Endothelial cell of umbilical vein (primary cell): ENCODE results near the gene CCNC.
"Not testable (repeated sequence)": the region's sequence is repeated elsewhere in the genome, so short reads cannot be mapped to it uniquely, and the experiment has no call there.

Experiments used
- EZH2 ChIP-seq: IDR thresholded peaks from 2 replicates; pipeline ENCODE4 v1.6.1; 2012; ENCODE audit warnings: borderline replicate concordance, low read depth, mild to moderate bottlenecking, moderate library complexity, low read length, inconsistent platforms; ENCODE audit not compliant: severe bottlenecking
- GATA2 ChIP-seq: IDR thresholded peaks from 2 replicates; pipeline ENCODE4 v1.7.0; 2011; ENCODE audit warnings: low read depth, mild to moderate bottlenecking, moderate library complexity, mixed read lengths, low read length; ENCODE audit not compliant: insufficient read length, insufficient read depth
- JUN ChIP-seq: IDR thresholded peaks from 2 replicates; pipeline ENCODE4 v1.6.1; 2011; ENCODE audit warnings: borderline replicate concordance, low read depth; ENCODE audit not compliant: insufficient read length, insufficient read depth
- MAX ChIP-seq: IDR thresholded peaks from 2 replicates; pipeline ENCODE4 v1.6.1; 2011; ENCODE audit not compliant: insufficient read depth, insufficient read length
- MYC ChIP-seq: IDR thresholded peaks from one replicate; pipeline ENCODE4 v1.6.1; 2011; ENCODE audit warnings: mild to moderate bottlenecking, low read depth, low read length
- POLR2A ChIP-seq: IDR thresholded peaks from 2 replicates; pipeline ENCODE4 v1.6.1; 2012; ENCODE audit warnings: low read depth, mild to moderate bottlenecking, control low read depth, low read length
- POLR2AphosphoS5 ChIP-seq: IDR thresholded peaks from 2 replicates; pipeline ENCODE4 v1.6.1; 2012; ENCODE audit warnings: low read depth, mild to moderate bottlenecking, control low read depth, low read length, moderate library complexity; ENCODE audit not compliant: insufficient read depth
- TF ChIP-seq, protein P1 (sequence below), 2 donors: IDR thresholded peaks; 1 replicate in 1 of 2; 2 replicates in 1 of 2; pipeline ENCODE4 v1.5.1; 2011; ENCODE audit warnings: low read length in 2 of 2, mild to moderate bottlenecking in 2 of 2, moderate library complexity in 2 of 2, control low read depth in 1 of 2, inconsistent platforms in 1 of 2, low read depth in 1 of 2; ENCODE audit not compliant: insufficient read depth in 1 of 2; ENCODE audit errors: extremely low read depth in 1 of 2

- TF ChIP-seq POLR2A, POLR2AphosphoS5, GATA2, EZH2, JUN, MAX, MYC: not testable (repeated sequence)
- TF ChIP-seq, protein P1, sequence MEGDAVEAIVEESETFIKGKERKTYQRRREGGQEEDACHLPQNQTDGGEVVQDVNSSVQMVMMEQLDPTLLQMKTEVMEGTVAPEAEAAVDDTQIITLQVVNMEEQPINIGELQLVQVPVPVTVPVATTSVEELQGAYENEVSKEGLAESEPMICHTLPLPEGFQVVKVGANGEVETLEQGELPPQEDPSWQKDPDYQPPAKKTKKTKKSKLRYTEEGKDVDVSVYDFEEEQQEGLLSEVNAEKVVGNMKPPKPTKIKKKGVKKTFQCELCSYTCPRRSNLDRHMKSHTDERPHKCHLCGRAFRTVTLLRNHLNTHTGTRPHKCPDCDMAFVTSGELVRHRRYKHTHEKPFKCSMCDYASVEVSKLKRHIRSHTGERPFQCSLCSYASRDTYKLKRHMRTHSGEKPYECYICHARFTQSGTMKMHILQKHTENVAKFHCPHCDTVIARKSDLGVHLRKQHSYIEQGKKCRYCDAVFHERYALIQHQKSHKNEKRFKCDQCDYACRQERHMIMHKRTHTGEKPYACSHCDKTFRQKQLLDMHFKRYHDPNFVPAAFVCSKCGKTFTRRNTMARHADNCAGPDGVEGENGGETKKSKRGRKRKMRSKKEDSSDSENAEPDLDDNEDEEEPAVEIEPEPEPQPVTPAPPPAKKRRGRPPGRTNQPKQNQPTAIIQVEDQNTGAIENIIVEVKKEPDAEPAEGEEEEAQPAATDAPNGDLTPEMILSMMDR (IDR thresholded peaks at IDR 0.05; ENCODE audit: extremely low read depth in 1 of 2, insufficient read depth in 1 of 2, low read depth in 1 of 2, low read length in 2 of 2): not testable (repeated sequence)
Measured at GRCh38 chr6:99594696-99595095, 26.2 kb upstream of the CCNC start.
